KOPT-K1 (cell line): ENCODE results near the gene ING4.

Experiments used
- H3K27ac ChIP-seq: fragments of 200-600 bp; sonication (generic); 2 replicates; pipeline ENCODE4 v1.5.1; 2016; ENCODE audit warnings: antibody characterized with exemption, mild to moderate bottlenecking, low read depth, low read length; ENCODE audit not compliant: poor library complexity, severe bottlenecking
- H3K36me3 ChIP-seq: fragments of 200-600 bp; sonication (generic); 2 replicates; pipeline ENCODE4 v1.5.1; 2017; ENCODE audit warnings: antibody characterized with exemption, mild to moderate bottlenecking, low read length, moderate library complexity; ENCODE audit not compliant: insufficient read depth
- H3K9me3 ChIP-seq: fragments of 200-600 bp; sonication (generic); 2 replicates; pipeline ENCODE4 v1.5.1; 2017; ENCODE audit warnings: antibody characterized with exemption, low read length, mild to moderate bottlenecking; ENCODE audit not compliant: insufficient read depth, poor library complexity, severe bottlenecking

Gene ING4

GRCh38 chr12:6653342-6653741 lies 9.6 kb downstream of the ING4 start:
- Histone ChIP-seq H3K36me3 (peaks cover 66% of the 10 kb centered on the region), H3K27ac (no peak overlapping the region), H3K9me3 (no peaks in the 10 kb centered on the region)

- Histone ChIP-seq H3K36me3 (peaks cover 71% of the 10 kb centered on the region), H3K27ac (no peak overlapping the region), H3K9me3 (no peaks in the 10 kb centered on the region)
Observed at GRCh38 chr12:6652391-6652790, 10.5 kb downstream of the ING4 start.

- Histone ChIP-seq H3K36me3 (peaks cover 69% of the 10 kb centered on the region), H3K27ac (no peak overlapping the region), H3K9me3 (no peaks in the 10 kb centered on the region)
Observed at GRCh38 chr12:6650832-6651231, 12.1 kb downstream of the ING4 start.

GRCh38 chr12:6647083-6647604 lies 15.8 kb downstream of the ING4 start, which contains the start of gene ACRBP:
TSS of gene ACRBP (minus strand) at chr12:6647432. CDS start at chr12:6647366, 66 bp downstream.
- Histone ChIP-seq H3K9me3 (no peaks in the 10 kb centered on the region), H3K27ac (no peak within 1 kb of the TSS), H3K36me3 (peaks cover 40% of the 10 kb centered on the region)

GRCh38 chr12:6646276-6647082 lies 16.4 kb downstream of the ING4 start:
- H3K9me3 ChIP-seq, result no peaks in the 10 kb centered on the region
- peaks cover 34% of the 10 kb centered on the region for H3K36me3 ChIP-seq
- no peak overlapping the region for H3K27ac ChIP-seq

GRCh38 chr12:6644903-6645302 lies 18.0 kb downstream of the ING4 start:
- Histone ChIP-seq H3K9me3 (no peaks in the 10 kb centered on the region), H3K36me3 (peaks cover 18% of the 10 kb centered on the region; the same call in 1 of the 2 replicates), H3K27ac (peak overlapping the region; percentile 62)

- peak overlapping the region; percentile 62 for H3K27ac ChIP-seq
Observed at GRCh38 chr12:6644257-6644596, 18.7 kb downstream of the ING4 start.

GRCh38 chr12:6643569-6644256 lies 19.2 kb downstream of the ING4 start:
- Histone ChIP-seq H3K27ac (peak overlapping the region; percentile 62), H3K36me3 (peaks cover 17% of the 10 kb centered on the region; the same call in 1 of the 2 replicates), H3K9me3 (no peaks in the 10 kb centered on the region)

More at GRCh38 chr12:6644257-6644596, 18.7 kb downstream of the ING4 start:
- H3K9me3 ChIP-seq, result no peaks in the 10 kb centered on the region
- H3K36me3 ChIP-seq, result peaks cover 17% of the 10 kb centered on the region; the same call in 1 of the 2 replicates

GRCh38 chr12:6641131-6641530 lies 21.8 kb downstream of the ING4 start:
- Histone ChIP-seq H3K9me3 (no peaks in the 10 kb centered on the region), H3K27ac (no peak overlapping the region), H3K36me3 (no peaks in the 10 kb centered on the region)

GRCh38 chr12:6640497-6640896 lies 22.4 kb downstream of the ING4 start:
- Histone ChIP-seq H3K9me3 (no peaks in the 10 kb centered on the region), H3K27ac (no peak overlapping the region), H3K36me3 (no peaks in the 10 kb centered on the region)

- peak overlapping the region; percentile 56 for H3K27ac ChIP-seq
- H3K9me3 ChIP-seq, result no peaks in the 10 kb centered on the region
- H3K36me3 ChIP-seq, result no peaks in the 10 kb centered on the region
Observed at GRCh38 chr12:6639151-6639801, 23.6 kb downstream of the ING4 start.

- Histone ChIP-seq H3K36me3 (no peaks in the 10 kb centered on the region), H3K9me3 (no peaks in the 10 kb centered on the region), H3K27ac (peak overlapping the region; percentile 56)
Observed at GRCh38 chr12:6638305-6638704, 24.6 kb downstream of the ING4 start.

- Histone ChIP-seq H3K9me3 (no peaks in the 10 kb centered on the region), H3K27ac (peak within 1 kb of the TSS; percentile 93), H3K36me3 (no peaks in the 10 kb centered on the region)
Observed at GRCh38 chr12:6635856-6636531, 26.9 kb downstream of the ING4 start, which contains the start of gene LPAR5. TSS of gene LPAR5 (minus strand) at chr12:6635959. CDS start at chr12:6621248, 14,711 bp downstream.

GRCh38 chr12:6635375-6635855 lies 27.5 kb downstream of the ING4 start:
- Histone ChIP-seq H3K36me3 (no peaks in the 10 kb centered on the region), H3K27ac (peak overlapping the region; percentile 93), H3K9me3 (no peaks in the 10 kb centered on the region)
